Mucosa of gallbladder (tissue), 1 donor: ENCODE results near the gene SLC25A17. TPM values are rescaled to one million over a fixed set of nuclear protein-coding genes. Genes with fewer than 3 reads are reported as not detected.
"Not testable (repeated sequence)": the region's sequence is repeated elsewhere in the genome, so short reads cannot be mapped to it uniquely, and the experiment has no call there.

Experiments used
- DNase-seq: peaks from one replicate; pipeline ENCODE4 v3.0.0-alpha.2; 2020; ENCODE audit warnings: low spot score
- total RNA-seq: library from RNA; stranded (reverse); gene quantifications from one replicate; pipeline ENCODE4 v1.2.1, GENCODE V29; 2021
- donor health status: DM: no; HTN: no; CAD: no.

SLC25A17 gene, protein sequence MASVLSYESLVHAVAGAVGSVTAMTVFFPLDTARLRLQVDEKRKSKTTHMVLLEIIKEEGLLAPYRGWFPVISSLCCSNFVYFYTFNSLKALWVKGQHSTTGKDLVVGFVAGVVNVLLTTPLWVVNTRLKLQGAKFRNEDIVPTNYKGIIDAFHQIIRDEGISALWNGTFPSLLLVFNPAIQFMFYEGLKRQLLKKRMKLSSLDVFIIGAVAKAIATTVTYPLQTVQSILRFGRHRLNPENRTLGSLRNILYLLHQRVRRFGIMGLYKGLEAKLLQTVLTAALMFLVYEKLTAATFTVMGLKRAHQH
- total RNA-seq: 12.5 TPM

DNA sequence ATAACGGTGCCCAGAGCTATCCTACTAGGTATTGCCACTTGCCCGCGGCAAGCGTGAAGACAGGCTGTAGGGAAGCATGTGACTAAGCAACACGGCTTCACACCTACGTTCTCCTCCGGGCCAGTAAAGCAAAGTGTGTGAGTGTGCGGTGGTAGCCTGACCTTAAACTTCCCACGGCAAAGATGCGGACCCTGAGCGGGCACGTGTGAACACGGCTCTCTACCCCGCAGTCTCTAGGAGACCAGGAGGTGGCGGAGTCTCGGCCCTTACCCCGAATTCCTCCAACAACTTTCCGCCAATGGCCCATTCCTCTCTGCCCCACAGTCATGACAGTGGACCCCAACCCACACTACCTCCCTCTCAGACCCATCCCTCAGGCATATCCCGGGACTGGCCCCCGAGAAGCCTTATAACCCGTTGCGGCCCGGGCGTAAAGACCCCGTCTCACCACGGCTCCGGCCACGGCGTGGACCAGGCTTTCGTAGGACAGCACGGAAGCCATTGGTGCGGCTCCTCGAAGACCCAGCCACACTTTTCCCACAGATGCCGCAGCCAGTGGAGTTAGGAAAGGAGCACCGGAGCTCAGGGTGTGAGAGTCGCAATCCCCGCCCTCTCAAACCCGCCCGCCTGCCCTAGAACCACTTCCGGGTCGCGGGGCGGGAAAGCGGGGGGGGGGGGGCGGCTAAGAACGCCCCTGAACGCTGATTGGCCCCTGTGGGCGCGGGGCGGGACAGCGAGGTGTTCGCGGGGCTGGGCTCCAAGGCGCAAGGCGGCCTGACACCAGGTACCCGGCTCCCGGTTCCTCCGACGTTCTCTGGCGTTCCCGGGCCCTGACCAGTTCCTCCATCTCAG lies at the start of gene SLC25A17:
SLC25A17 (minus strand) TSS at position 600 of the 852 bp plus-strand sequence; CDS start at position 502, 98 bp downstream.
- peak; percentile 84 for DNase-seq

DNA sequence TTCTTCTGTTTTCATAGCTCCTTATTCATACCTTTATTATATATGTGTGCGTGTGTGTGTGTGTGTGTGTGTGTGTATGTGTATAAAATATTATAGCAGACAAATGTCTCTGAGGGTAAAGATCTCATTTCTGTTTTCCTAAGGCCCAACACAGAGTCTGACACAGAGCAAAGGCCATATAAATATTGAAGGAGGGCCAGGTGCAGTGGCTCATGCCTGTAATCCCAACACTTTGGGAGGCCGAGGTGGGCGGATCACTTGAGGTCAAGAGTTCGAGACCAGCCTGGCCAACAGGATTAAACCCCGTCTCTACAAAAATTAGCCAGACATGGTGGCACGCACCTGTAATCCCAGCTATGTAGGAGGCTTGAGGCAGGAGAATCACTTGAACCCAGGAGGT lies 49.2 kb upstream of the SLC25A17 start:
- DNase-seq: not testable (repeated sequence)

- no peak for DNase-seq
Measured at GRCh38 chr22:40867109-40867508, 48.0 kb upstream of the SLC25A17 start.

DNA sequence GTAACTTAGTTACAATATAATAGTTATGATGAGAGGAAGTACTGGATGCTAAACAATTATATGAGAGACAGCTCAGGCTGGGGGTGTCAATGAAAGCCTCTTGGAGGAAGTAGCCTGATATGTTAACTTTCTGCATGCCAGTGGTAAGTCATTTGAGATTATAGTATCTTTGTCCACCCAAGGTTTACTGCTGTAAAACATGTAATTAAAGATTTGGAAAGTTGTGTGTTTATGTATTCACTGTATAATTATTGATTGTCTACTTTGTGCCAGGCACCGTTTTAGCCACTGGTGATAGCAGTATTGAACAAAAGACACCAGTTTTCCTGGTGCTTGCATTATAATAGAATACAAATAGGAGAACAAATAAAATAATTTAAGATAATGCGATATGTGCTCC lies 43.4 kb upstream of the SLC25A17 start:
- no peak for DNase-seq

DNA sequence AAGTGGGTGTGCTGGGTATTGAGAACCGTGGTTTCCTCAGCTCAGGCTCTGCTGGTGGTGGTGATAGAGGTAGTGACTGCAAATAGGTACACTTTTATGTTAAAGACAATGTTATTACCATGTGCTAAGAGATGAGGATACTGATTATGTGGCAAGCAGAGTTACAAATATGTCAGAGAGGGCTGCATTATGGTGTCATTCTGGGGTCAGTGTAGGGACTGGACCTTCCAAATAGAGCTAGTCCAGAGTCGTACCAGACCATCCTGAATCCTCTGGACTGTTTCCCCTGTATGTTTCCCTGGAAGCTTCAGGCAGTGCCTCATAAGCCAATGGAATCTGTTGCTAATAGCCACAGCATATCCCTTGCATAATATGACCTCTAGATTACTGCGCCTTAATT lies 42.9 kb upstream of the SLC25A17 start, which contains the start of gene DNAJB7:
DNAJB7 (minus strand) TSS at position 101 of the 400 bp plus-strand sequence. CDS start 119 bp downstream, outside the sequence.
- no peak for DNase-seq

GRCh38 chr22:40857309-40857855 lies 38.2 kb upstream of the SLC25A17 start:
- no peak for DNase-seq

DNA sequence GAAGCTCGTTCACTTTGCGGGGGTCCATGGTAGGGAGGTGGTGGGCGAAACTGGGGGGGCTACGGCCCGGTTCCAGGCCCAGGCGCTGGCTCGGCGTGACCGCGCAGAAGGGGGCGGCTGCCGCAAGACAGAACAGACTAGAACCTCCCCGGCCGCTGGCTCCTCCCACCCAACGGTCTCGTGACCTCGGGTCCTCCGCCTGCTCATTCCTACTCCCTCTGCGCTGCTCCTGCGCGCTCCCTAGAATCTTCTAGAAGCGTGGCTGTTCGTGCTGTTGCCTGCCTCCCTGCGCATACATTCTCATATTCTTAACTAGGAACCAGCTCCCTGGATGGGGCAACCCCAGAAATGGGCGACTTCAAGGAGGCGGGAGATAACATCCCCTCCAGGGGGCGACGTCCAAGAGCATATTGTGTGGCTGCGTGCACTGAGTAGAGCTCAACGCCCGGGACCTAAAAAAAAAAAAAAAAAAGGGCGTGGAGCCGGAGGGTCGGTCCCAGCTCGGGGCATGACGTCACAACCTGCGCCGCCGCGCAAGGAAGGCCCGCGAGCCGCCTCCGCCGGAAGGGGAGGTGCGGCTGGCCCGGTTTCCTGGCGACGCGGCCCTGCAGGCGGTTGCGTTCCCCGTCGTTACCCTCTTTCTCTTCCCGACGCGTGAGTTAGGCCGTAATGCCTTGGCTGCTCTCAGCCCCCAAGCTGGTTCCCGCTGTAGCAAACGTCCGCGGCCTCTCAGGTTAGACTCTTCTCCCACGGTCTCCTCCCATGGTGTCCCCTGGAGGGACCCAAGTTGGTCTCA lies 37.6 kb upstream of the SLC25A17 start, which contains the start of the genes ST13 and XPNPEP3:
ST13 (minus strand) TSS at position 127 of the 796 bp plus-strand sequence; CDS start at position 28, 99 bp downstream.
XPNPEP3 (plus strand) TSS at position 636 of the 796 bp plus-strand sequence; CDS start at position 670, 34 bp downstream.
- DNase-seq: peak; percentile 98

- DNase-seq: no peak
Measured at GRCh38 chr22:40855979-40856512, 36.9 kb upstream of the SLC25A17 start.

DNA sequence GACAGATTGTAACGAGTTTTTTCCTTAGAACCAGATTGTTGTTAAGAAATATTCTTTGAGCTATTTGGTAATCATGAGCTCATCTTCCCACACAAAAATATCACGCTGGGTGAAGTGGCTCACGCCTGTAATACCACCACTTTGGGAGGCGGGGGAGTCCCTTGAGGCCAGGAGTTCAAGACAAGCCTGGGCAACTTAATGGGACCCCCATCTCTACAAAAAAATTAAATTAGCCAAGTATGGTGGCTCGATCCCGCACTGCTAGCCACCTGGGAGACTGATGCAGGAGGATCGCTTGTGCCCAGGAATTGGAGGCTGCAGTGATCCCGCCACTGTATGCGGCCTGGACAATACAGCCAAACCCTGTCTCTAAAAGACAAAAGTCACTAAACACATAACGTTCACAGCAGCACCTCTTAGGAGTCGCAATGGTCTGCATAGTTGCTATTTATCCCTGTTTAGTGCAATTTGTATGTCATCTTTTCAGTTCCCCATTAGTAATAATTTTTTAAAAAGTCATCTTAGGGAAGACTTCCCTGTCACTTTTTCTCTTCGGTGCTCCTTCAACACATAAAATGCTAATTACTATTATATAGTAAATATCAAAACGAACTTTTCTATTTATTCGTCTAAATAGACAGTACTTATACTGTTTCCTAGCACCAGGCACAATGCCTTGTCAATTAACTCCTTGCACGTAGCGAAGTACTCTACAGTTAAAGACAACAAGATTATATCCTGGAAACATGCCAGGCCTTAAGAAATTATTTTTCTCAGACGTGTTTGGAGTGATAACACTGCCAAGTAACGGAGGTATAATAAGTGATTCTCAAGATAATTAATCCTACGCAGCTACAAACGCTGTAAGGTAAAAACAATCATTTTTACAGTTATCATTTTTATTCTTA lies 36.2 kb upstream of the SLC25A17 start:
- no peak for DNase-seq

DNA sequence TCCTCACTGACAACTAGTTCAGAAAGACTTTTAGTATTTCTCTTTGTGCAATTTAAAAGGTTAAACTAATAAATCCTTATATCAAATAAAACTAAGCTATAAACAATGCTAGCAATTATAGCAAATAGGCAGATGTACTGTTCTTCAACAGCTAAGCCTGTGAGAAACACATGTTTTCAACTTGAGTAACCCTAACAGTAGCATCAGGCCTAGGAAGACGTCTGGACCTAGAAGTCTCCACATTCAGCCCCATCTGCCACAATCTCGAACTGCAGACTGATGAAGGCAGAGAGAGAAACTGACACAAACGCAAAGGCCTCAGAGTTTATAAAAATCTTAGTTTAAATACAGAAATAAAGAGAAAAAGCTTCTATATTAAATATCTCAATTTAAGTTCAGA lies 34.8 kb upstream of the SLC25A17 start:
- no peak for DNase-seq

DNA sequence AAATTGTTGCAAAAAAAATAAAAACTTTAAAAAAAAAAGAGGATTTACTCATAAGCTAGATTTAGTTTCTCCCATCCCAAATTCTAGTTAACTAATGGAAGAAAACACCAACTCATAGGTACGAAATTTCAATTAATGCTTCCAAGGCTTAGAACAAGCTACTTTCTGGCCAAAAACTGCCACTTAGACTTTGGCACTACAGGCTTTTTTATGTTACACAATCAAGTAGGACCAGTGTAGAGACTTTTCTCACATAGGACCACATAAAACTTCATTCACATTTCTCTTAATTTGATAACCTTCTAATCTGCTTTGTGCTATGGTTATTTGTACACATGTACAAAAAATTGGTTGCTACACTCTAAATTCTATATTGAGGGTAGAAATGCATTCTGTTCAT lies 34.2 kb upstream of the SLC25A17 start:
- no peak for DNase-seq

- not testable (repeated sequence) for DNase-seq
Measured at GRCh38 chr22:40845816-40846215, 26.7 kb upstream of the SLC25A17 start.

- DNase-seq: no peak
Measured at GRCh38 chr22:40844951-40845350, 25.8 kb upstream of the SLC25A17 start.

GRCh38 chr22:40838486-40838885 lies 19.3 kb upstream of the SLC25A17 start:
- no peak for DNase-seq

- no peak for DNase-seq
Measured at GRCh38 chr22:40834619-40835018, 15.5 kb upstream of the SLC25A17 start.

DNA sequence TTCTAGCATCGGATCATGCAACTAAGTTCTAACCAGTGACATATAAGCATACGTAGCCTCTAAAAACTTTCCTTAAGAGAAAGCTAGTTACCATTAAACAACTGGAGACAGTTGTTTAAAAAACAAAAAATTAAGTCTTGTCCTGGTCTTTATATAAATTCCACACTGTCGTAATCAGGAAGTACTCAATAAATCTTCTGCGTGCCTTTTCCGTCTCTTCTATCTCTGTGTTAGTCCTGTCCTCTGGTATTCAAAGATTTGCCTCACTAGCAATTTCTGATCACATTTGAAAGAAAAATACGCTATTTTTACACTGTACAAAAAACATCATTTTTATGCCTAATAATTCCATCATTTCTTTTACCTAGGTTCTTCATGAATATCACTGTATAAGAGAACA lies 10.0 kb upstream of the SLC25A17 start:
- no peak for DNase-seq

DNA sequence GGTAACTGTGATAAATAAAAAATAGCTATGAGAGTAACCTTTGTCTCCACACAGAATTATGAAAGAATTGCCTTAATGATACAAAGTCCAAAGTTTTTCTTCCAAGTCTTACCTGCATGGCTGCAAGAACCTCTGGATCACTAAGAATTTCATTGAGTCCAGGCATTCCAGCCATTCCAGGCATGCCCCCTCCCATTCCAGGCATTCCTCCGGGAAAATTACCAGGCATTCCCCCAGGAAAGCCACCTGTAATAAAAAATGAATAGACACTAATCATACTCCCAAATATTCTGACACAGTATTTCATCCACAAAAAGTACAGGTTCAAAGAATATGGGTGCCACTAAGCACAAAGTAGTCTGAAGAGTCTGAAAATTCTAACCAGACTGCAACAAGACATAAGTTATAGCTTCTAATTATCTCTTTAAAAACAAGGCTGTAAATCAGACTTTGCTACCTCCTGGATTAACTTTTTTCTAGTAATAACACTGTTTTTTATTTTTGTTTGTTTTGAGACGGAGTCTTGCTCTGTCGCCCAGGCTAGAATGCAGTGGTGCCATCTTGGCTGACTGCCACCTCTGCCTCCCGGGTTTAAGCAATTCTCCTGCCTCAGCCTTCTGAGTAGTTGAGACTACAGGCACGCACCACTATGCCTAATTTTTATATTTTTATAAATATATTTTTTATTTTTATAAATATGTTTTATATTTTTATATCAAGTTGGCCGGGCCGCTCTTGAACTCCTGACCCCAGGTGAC lies 8.0 kb upstream of the SLC25A17 start:
- DNase-seq: no peak

GRCh38 chr22:40826292-40826691 lies 7.1 kb upstream of the SLC25A17 start:
- DNase-seq: not testable (repeated sequence)

DNA sequence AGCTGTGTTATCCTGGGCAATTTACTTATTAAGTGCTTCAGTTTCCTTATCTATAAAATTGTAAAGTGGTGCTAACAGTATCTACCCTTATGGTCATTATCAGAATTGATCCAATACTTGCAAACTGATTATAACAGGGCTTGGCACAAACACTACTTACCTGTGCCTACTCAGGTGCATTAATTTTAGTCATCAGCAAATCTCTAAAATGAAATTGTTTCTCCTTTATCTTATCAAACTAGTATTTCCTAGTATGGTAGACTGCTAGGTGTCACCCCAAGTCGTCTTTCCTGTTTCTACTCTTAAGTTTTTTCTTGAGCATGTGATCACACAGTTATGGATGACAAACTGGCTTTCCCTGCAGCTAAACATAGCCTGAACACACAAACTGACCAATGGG lies 4.3 kb upstream of the SLC25A17 start:
- DNase-seq: no peak
